HG02973 (cell line): ENCODE data around the gene ITIH4.
"Not testable (repeated sequence)": the region's sequence is repeated elsewhere in the genome, so short reads cannot be mapped to it uniquely, and the experiment has no call there.

Experiments used
- ATAC-seq: cut with Tn5 transposase; IDR thresholded peaks from one replicate; pipeline ENCODE4 v1.9.1; 2021; ENCODE audit warnings: moderate library complexity; ENCODE audit not compliant: unreplicated experiment

The ITIH4 gene

DNA sequence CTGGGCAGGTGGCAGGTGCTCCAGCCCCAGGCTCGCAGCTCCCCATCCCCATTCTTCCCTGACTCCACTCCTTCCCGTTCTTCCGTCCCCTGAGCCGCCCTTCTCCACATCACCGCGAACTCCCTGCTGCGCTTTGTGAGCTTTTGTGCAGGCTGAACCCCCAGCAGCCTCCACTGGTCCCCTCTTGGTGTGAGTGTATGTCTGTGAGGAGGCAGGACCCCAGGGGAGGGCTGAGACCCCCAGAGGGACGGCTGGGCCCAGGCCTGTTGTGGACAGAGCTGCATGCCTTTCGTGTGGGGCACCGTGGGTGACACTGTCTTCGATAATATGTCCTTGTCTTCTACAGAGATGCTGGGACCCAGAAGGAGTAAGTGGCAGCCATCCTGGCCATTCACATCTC is 43.2 kb downstream of the ITIH4 start:
- no peak for ATAC-seq

- ATAC-seq, result no peak
Measured at GRCh38 chr3:52786330-52787215, 43.9 kb downstream of the ITIH4 start.

- ATAC-seq, result no peak
Measured at GRCh38 chr3:52784931-52785590, 45.4 kb downstream of the ITIH4 start.

DNA sequence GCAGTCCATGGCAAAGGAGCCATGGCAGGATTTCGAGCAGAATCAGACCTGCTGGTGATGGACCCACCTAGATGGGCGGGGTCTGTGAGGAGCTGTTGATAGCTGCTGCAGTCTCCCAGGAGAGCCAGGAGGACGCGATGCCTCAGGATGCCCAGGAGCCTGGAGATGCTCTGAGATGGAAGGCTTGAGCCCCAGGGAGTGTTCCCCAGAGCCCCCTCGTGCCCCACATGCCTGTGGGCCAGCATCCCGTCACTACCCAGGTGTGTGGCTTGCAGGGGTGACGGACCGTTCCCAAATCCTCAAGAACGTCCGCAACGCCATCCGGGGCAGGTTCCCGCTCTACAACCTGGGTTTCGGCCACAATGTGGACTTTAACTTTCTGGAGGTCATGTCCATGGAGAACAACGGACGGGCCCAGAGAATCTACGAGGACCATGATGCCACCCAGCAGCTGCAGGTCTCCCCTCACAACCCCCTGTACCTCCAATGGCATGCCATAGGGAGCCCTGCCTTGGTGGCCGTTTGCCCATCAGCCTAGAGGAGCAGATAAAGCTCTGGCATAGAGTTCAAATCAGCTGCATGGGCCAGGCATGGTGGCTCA is 46.4 kb downstream of the ITIH4 start:
- ATAC-seq, result no peak

DNA sequence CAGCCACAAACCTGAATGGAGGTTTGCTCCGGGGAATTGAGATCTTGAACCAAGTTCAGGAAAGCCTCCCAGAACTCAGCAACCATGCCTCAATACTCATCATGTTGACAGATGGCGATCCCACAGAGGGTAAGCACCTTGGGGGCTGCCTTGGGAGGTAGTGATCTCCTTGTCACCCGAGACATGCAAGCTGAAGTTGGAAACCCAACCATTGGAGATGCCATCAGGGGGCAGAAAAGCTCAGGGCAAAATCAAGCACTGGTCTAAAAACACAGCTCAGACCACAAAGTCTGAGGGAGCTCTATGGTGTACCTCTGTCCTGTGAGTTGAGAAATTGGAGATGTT is 47.3 kb downstream of the ITIH4 start:
- no peak for ATAC-seq

DNA sequence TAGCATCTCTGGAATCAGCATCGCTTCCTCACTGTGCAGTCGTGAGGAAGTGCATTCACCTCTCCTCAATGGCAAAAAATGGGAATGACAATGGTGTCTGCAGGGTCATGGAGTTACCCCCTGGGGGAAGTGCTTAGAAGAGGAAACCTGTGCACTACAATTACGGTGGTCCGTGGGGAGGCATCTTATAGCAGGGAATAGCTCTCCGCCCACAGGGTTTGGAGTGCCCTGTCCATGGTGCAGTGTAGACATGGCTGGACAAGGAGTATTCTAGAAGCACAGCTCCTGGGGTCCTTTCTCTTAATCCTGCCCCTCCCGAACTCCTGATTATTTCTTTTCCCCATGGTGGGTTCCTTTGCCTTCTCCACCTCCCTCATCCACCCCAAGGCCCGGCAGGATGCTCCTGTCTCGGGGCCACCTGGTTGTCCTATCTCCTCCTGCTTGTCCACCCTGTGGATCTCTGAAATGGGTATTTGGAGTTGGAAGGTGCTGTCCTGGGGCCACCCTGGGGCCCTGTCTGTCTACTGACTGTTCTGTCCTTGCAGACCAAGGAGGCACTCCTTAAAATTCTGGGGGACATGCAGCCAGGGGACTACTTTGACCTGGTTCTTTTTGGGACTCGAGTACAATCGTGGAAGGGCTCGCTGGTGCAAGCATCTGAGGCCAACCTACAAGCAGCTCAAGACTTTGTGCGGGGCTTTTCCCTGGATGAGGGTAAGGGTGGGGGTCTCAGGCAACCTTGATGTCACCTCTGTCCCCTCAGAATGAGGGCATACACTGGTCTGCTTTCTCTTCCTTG is 47.9 kb downstream of the ITIH4 start:
- ATAC-seq, result no peak

GRCh38 chr3:52781741-52782140 is 48.7 kb downstream of the ITIH4 start:
- no peak for ATAC-seq

DNA sequence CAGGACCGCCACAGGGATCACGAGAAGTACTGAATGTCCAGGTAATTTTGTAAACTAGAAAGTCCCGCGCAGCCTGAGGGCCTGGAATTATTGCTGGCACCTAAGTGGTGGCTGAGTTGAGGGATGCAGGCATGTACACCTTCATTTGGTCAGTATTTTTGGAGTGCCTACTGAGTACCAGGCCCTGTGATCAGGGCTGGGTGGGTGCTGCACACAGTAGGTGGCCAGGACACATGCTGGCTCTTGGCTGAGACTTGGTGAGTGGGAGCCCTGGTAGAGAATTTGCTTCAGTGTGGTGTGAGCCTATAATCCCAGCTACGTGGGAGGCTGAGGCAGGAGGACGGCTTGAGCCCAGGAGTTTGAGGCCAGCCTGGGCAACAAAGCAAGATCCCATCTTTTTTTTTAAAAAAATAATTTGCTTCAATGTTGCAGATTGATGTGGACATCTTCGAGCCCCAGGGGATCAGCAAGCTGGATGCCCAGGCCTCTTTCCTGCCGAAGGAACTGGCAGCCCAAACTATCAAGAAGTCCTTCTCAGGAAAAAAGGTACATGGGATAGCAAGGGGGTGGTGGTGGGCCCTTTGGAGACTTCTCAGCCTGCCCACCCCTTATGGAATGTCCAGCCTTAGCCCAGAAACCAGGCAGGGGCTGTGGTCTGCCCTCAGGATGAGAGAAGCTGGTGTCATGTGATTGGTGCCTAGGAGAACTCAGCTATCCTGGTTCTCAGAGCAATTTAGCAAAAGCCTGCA is 50.5 kb downstream of the ITIH4 start:
- ATAC-seq, result no peak

- ATAC-seq, result peak; percentile 65
Measured at GRCh38 chr3:52779011-52779836, 51.2 kb downstream of the ITIH4 start.

- ATAC-seq, result no peak
Measured at GRCh38 chr3:52777959-52778805, 52.3 kb downstream of the ITIH4 start.

GRCh38 chr3:52777127-52777958 is 53.1 kb downstream of the ITIH4 start, which contains the start of gene ITIH1:
Gene ITIH1, plus strand, starts transcription at chr3:52777599. Its CDS starts 17 bp downstream, at chr3:52777616.
- no peak for ATAC-seq

GRCh38 chr3:52776486-52776885 is 54.0 kb downstream of the ITIH4 start:
- ATAC-seq, result not testable (repeated sequence)

DNA sequence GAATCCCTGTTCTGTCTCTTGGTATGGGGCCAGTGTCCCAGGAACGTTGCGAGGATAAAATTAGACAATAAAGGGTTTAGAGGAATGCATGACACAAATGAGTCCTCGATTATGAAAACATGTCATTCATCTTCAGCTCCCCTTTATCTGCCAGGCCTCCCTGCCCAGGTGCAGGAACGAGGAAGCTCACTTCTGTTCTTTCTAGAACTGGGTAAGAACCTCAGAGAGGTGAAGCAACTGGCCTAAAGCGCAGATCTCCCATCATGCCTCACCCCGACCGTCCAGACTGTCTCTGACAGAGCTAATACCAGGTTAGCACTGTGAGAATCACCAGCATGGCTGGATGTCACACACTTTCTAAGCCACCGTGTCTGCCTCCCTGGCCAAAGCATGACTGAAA is 54.6 kb downstream of the ITIH4 start:
- no peak for ATAC-seq

- ATAC-seq, result no peak
Measured at GRCh38 chr3:52774901-52775864, 55.3 kb downstream of the ITIH4 start.

DNA sequence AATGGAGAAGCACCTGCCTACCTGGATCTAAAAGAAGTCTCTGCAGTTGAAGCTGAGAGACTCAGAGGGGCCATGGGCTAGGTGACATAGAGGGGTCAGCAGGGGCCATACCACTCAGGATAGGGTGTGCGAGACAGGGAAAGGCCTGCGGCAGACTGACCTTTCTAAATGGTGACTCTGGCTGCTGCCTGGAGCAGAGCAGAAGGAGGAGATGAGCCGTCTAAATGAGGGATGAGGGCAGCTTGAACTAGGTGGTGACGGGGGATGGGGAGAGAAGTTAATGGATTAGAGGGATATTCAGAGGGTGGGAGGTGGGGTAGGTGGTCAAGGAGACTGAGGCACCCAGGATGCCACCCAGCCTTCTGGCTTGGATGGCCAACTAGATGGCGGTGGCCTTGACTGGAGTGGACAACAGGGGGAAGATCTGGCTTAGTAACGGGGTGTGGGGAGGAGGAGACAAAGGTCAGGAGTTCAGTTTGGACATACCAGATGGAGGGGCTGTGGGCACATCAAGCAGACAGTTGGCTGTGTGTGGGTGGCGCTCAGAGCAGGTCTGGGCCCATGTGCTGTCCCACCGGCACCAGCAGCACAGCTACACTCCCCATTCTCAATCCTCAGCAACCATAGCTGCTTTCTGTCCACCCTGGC is 56.3 kb downstream of the ITIH4 start:
- ATAC-seq, result no peak
